ENCODE data around the gene HOXB4. TPM values are rescaled to one million over a fixed set of nuclear protein-coding genes. Genes with fewer than 3 reads are reported as not detected.

HOXB4 gene
- total and polyA plus RNA-seq, 4 donors = 1.4 to 6.7 (median 2.6) TPM

DNA sequence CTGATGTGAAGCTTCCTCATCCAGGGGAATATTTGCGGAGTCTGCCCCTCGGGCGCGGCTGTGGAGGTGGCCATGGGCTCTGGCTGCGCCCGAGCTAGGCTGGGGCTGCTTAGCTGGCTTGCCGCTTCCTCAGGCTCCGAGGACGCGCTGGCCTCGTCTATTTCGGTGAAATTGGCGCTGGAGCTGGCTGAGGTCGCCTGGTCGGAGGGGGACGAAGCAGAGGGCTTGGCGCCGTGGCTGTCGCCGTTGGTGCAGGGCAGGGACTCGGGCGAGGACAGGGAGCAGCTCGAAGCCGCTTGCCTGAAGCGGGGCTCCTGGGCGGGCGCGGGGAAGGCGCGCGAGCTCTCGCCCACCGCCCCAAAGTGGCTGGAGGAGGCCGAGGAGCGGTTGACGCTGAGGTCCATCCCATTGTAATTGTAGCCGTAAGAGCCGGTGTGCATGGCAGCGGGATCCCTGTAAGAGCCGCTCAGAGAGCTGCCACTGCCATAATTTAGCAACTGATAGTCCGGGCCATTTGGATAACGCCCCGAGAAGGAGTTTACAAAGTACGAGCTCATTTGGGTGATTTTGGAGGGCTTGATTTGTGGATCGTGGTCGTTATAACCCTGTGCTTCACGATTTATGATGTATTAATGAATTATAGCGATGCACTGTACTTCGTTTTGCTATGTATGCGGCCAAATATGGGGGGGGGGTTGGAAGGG, 15.1 kb upstream of the HOXB4 start, which contains the start of gene HOXB5:
TSS of gene HOXB5 (minus strand) at position 654 of the 704 bp plus-strand sequence. CDS start at position 557, 97 bp downstream.
- peak within 1 kb of the TSS; percentile 16 for H3K4me3 ChIP-seq
- H3K27ac ChIP-seq (ENCODE audit: low read depth in 1 of 2, low read length in 1 of 2) = peak within 1 kb of the TSS in 1 of 2 donors; percentile 78
- H3K4me1 ChIP-seq (ENCODE audit: control insufficient read depth in 5 of 5, insufficient read depth in 5 of 5, low read length in 5 of 5) = peaks cover 0 to 58% (median 6%) of the 10 kb centered on the region in 5 donors
- ATAC-seq (ENCODE audit: insufficient read depth, low FRiP score) (no peak), DNase-seq (no peak)
- TF ChIP-seq, protein P1, sequence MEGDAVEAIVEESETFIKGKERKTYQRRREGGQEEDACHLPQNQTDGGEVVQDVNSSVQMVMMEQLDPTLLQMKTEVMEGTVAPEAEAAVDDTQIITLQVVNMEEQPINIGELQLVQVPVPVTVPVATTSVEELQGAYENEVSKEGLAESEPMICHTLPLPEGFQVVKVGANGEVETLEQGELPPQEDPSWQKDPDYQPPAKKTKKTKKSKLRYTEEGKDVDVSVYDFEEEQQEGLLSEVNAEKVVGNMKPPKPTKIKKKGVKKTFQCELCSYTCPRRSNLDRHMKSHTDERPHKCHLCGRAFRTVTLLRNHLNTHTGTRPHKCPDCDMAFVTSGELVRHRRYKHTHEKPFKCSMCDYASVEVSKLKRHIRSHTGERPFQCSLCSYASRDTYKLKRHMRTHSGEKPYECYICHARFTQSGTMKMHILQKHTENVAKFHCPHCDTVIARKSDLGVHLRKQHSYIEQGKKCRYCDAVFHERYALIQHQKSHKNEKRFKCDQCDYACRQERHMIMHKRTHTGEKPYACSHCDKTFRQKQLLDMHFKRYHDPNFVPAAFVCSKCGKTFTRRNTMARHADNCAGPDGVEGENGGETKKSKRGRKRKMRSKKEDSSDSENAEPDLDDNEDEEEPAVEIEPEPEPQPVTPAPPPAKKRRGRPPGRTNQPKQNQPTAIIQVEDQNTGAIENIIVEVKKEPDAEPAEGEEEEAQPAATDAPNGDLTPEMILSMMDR (IDR thresholded peaks at IDR 0.05; ENCODE audit: control extremely low read depth, extremely low read depth) = no peak
- H3K9me3 ChIP-seq (ENCODE audit: control insufficient read depth in 4 of 4, insufficient read depth in 3 of 4, low read length in 3 of 4) = no peaks in the 10 kb centered on the region
- peak within 1 kb of the TSS; percentile 91 to 99 for H3K9ac ChIP-seq (ENCODE audit: insufficient read depth in 1 of 2, low read length in 2 of 2)
- H3K36me3 ChIP-seq (ENCODE audit: control insufficient read depth in 4 of 4, insufficient read depth in 4 of 4, low read length in 4 of 4) = peaks cover 0 to 19% (median 3%) of the 10 kb centered on the region in 4 donors
- peaks cover 3 to 68% (median 11%) of the 10 kb centered on the region in 3 donors for H3K27me3 ChIP-seq (ENCODE audit: control insufficient read depth in 3 of 3, insufficient read depth in 3 of 3, low read length in 2 of 3)
- 0 to 2% methylated on average over 50 of the region's 50 CpGs for WGBS, 2 donors

DNA sequence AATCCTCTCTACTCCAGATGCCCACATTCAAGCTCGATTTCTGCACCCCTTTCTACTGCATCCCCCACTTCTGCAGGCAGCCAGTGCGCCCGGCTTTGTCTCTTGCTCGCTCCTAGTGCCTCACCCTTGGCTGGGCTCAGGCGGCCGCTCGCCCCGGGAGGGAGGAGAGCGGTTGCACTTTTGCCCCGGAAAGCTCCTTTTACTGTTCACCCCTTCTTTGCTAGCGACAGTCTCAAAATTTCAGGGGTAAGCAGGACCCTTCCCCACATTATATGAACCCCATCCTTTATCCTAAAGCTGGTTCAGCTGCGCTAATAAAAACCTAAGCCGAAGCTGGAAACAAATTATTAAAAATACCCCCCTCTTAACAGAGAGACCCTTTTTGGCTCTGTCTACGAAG, 14.4 kb upstream of the HOXB4 start:
- H3K9ac ChIP-seq (ENCODE audit: insufficient read depth in 1 of 2, low read length in 2 of 2) = peak overlapping the region; percentile 91 to 99
- no peaks in the 10 kb centered on the region for H3K9me3 ChIP-seq (ENCODE audit: control insufficient read depth in 4 of 4, insufficient read depth in 3 of 4, low read length in 3 of 4)
- H3K36me3 ChIP-seq (ENCODE audit: control insufficient read depth in 4 of 4, insufficient read depth in 4 of 4, low read length in 4 of 4) = peaks cover 0 to 19% (median 3%) of the 10 kb centered on the region in 4 donors
- peaks cover 0 to 62% (median 6%) of the 10 kb centered on the region in 5 donors for H3K4me1 ChIP-seq (ENCODE audit: control insufficient read depth in 5 of 5, insufficient read depth in 5 of 5, low read length in 5 of 5)
- DNase-seq (peak in 1 of 3 donors; percentile 40), ATAC-seq (ENCODE audit: insufficient read depth, low FRiP score) (no peak)
- 3 to 5% methylated on average over 14 of the region's 14 CpGs for WGBS, 2 donors
- peak overlapping the region; percentile 16 for H3K4me3 ChIP-seq
- peaks cover 3 to 74% (median 11%) of the 10 kb centered on the region in 3 donors for H3K27me3 ChIP-seq (ENCODE audit: control insufficient read depth in 3 of 3, insufficient read depth in 3 of 3, low read length in 2 of 3)
- TF ChIP-seq, protein P1 (IDR thresholded peaks at IDR 0.05; ENCODE audit: control extremely low read depth, extremely low read depth) = no peak
- H3K27ac ChIP-seq (ENCODE audit: low read depth in 1 of 2, low read length in 1 of 2) = peak overlapping the region in 1 of 2 donors; percentile 69

DNA sequence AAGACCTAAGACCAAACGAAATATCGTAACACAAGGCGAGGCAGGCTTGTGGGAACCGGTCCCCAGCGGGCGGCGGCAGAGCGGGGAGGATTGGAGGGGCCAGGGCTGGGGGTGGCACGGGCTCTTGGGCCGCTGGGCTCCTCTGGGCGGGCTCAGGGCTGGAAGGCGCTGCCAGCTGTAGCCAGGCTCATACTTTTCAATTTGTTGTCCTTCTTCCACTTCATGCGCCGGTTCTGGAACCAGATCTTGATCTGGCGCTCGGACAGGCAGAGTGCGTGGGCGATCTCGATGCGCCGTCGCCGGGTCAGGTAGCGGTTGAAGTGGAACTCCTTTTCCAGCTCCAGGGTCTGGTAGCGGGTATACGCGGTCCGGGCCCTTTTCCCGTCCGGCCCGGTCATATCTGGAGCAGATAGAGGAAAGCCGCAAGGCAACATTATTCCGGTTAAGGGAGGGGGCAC, 13.9 kb upstream of the HOXB4 start:
- Histone ChIP-seq H3K27ac (ENCODE audit: low read depth in 1 of 2, low read length in 1 of 2) (peak overlapping the region in 1 of 2 donors; percentile 69), H3K9me3 (ENCODE audit: control insufficient read depth in 4 of 4, insufficient read depth in 3 of 4, low read length in 3 of 4) (no peaks in the 10 kb centered on the region), H3K9ac (ENCODE audit: insufficient read depth in 1 of 2, low read length in 2 of 2) (peak overlapping the region; percentile 91 to 99), H3K36me3 (ENCODE audit: control insufficient read depth in 4 of 4, insufficient read depth in 4 of 4, low read length in 4 of 4) (peaks cover 0 to 19% (median 3%) of the 10 kb centered on the region in 4 donors), H3K4me1 (ENCODE audit: control insufficient read depth in 5 of 5, insufficient read depth in 5 of 5, low read length in 5 of 5) (peaks cover 0 to 67% (median 6%) of the 10 kb centered on the region in 5 donors), H3K4me3 (no peak overlapping the region), H3K27me3 (ENCODE audit: control insufficient read depth in 3 of 3, insufficient read depth in 3 of 3, low read length in 2 of 3) (peaks cover 3 to 77% (median 11%) of the 10 kb centered on the region in 3 donors)
- WGBS, 2 donors = 11 to 17% methylated on average over 32 to 33 of the region's 33 CpGs
- TF ChIP-seq, protein P1 (IDR thresholded peaks at IDR 0.05; ENCODE audit: control extremely low read depth, extremely low read depth) = no peak
- peak in 2 of 3 donors; percentile 40 to 48 for DNase-seq
- ATAC-seq (ENCODE audit: insufficient read depth, low FRiP score) = no peak
